GM23338 (cell line): Measurements from ENCODE around the gene NNAT.

ENCODE experiments used
- CREB1 ChIP-seq: fragments of 250-450 bp; sonication (Bioruptor Pico); IDR thresholded peaks from 2 replicates; pipeline ENCODE4 v1.5.0; 2020; ENCODE audit warnings: low read depth, mild to moderate bottlenecking, moderate library complexity
- CTCF ChIP-seq, 2 experiments: fragments of 200-600 bp in 1 of 2; sonication (generic) in 1 of 2; conservative IDR thresholded peaks; 2 replicates each; pipeline versions ENCODE4 v1.5.1 to v1.6.1; 2016 to 2017; ENCODE audit warnings: antibody characterized with exemption in 2 of 2, low read depth in 2 of 2, mild to moderate bottlenecking in 2 of 2, moderate library complexity in 1 of 2
- EZH2 ChIP-seq: fragments of 200-600 bp; sonication (generic); IDR thresholded peaks from one replicate; pipeline ENCODE4 v1.8.0; 2017; ENCODE audit warnings: antibody characterized with exemption, mild to moderate bottlenecking, low read depth; ENCODE audit not compliant: unreplicated experiment
- EZH2phosphoT487 ChIP-seq: fragments of 200-600 bp; sonication (generic); IDR thresholded peaks from one replicate; pipeline ENCODE4 v1.8.1; 2018; ENCODE audit warnings: antibody characterized with exemption; ENCODE audit not compliant: unreplicated experiment
- JUNB ChIP-seq: IDR thresholded peaks from one replicate; pipeline ENCODE4 v1.6.1; 2016; ENCODE audit warnings: antibody characterized with exemption; ENCODE audit not compliant: unreplicated experiment
- NANOG ChIP-seq: IDR thresholded peaks from 2 replicates; pipeline ENCODE4 v1.6.1; 2016; ENCODE audit warnings: antibody characterized with exemption, borderline replicate concordance
- POLR2AphosphoS5 ChIP-seq: IDR thresholded peaks from 2 replicates; pipeline ENCODE4 v1.6.1; 2016; ENCODE audit warnings: antibody characterized with exemption, low read depth
- STAT1 ChIP-seq: IDR thresholded peaks from one replicate; pipeline ENCODE4 v1.6.1; 2016; ENCODE audit warnings: antibody characterized with exemption; ENCODE audit not compliant: unreplicated experiment
- TF ChIP-seq, protein P1 (sequence below): IDR thresholded peaks from 2 replicates; pipeline ENCODE4 v1.6.1; 2016; ENCODE audit warnings: antibody characterized with exemption
- TF ChIP-seq, protein P2 (sequence below): IDR thresholded peaks from one replicate; pipeline ENCODE4 v1.6.1; 2018; ENCODE audit warnings: antibody characterized with exemption; ENCODE audit not compliant: unreplicated experiment
- TF ChIP-seq, protein P3 (sequence below): fragments of 250-450 bp; sonication (Bioruptor Pico); IDR thresholded peaks from 2 replicates; pipeline ENCODE4 v1.5.0; 2020; ENCODE audit warnings: mild to moderate bottlenecking, moderate library complexity

- TF ChIP-seq CTCF (conservative IDR thresholded peaks at IDR 0.05; ENCODE audit: low read depth in 2 of 2): no peak
- no peak for TF ChIP-seq POLR2AphosphoS5
- TF ChIP-seq, protein P1, sequence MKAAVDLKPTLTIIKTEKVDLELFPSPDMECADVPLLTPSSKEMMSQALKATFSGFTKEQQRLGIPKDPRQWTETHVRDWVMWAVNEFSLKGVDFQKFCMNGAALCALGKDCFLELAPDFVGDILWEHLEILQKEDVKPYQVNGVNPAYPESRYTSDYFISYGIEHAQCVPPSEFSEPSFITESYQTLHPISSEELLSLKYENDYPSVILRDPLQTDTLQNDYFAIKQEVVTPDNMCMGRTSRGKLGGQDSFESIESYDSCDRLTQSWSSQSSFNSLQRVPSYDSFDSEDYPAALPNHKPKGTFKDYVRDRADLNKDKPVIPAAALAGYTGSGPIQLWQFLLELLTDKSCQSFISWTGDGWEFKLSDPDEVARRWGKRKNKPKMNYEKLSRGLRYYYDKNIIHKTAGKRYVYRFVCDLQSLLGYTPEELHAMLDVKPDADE: no peak
- TF ChIP-seq EZH2phosphoT487: no peak
- no peak for TF ChIP-seq STAT1
- no peak for TF ChIP-seq EZH2
- TF ChIP-seq, protein P2, sequence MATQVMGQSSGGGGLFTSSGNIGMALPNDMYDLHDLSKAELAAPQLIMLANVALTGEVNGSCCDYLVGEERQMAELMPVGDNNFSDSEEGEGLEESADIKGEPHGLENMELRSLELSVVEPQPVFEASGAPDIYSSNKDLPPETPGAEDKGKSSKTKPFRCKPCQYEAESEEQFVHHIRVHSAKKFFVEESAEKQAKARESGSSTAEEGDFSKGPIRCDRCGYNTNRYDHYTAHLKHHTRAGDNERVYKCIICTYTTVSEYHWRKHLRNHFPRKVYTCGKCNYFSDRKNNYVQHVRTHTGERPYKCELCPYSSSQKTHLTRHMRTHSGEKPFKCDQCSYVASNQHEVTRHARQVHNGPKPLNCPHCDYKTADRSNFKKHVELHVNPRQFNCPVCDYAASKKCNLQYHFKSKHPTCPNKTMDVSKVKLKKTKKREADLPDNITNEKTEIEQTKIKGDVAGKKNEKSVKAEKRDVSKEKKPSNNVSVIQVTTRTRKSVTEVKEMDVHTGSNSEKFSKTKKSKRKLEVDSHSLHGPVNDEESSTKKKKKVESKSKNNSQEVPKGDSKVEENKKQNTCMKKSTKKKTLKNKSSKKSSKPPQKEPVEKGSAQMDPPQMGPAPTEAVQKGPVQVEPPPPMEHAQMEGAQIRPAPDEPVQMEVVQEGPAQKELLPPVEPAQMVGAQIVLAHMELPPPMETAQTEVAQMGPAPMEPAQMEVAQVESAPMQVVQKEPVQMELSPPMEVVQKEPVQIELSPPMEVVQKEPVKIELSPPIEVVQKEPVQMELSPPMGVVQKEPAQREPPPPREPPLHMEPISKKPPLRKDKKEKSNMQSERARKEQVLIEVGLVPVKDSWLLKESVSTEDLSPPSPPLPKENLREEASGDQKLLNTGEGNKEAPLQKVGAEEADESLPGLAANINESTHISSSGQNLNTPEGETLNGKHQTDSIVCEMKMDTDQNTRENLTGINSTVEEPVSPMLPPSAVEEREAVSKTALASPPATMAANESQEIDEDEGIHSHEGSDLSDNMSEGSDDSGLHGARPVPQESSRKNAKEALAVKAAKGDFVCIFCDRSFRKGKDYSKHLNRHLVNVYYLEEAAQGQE: no peak
- TF ChIP-seq NANOG: no peak
- TF ChIP-seq JUNB: no peak
- no peak for TF ChIP-seq CREB1 (CRISPR knock-in tag)
- TF ChIP-seq, protein P3, sequence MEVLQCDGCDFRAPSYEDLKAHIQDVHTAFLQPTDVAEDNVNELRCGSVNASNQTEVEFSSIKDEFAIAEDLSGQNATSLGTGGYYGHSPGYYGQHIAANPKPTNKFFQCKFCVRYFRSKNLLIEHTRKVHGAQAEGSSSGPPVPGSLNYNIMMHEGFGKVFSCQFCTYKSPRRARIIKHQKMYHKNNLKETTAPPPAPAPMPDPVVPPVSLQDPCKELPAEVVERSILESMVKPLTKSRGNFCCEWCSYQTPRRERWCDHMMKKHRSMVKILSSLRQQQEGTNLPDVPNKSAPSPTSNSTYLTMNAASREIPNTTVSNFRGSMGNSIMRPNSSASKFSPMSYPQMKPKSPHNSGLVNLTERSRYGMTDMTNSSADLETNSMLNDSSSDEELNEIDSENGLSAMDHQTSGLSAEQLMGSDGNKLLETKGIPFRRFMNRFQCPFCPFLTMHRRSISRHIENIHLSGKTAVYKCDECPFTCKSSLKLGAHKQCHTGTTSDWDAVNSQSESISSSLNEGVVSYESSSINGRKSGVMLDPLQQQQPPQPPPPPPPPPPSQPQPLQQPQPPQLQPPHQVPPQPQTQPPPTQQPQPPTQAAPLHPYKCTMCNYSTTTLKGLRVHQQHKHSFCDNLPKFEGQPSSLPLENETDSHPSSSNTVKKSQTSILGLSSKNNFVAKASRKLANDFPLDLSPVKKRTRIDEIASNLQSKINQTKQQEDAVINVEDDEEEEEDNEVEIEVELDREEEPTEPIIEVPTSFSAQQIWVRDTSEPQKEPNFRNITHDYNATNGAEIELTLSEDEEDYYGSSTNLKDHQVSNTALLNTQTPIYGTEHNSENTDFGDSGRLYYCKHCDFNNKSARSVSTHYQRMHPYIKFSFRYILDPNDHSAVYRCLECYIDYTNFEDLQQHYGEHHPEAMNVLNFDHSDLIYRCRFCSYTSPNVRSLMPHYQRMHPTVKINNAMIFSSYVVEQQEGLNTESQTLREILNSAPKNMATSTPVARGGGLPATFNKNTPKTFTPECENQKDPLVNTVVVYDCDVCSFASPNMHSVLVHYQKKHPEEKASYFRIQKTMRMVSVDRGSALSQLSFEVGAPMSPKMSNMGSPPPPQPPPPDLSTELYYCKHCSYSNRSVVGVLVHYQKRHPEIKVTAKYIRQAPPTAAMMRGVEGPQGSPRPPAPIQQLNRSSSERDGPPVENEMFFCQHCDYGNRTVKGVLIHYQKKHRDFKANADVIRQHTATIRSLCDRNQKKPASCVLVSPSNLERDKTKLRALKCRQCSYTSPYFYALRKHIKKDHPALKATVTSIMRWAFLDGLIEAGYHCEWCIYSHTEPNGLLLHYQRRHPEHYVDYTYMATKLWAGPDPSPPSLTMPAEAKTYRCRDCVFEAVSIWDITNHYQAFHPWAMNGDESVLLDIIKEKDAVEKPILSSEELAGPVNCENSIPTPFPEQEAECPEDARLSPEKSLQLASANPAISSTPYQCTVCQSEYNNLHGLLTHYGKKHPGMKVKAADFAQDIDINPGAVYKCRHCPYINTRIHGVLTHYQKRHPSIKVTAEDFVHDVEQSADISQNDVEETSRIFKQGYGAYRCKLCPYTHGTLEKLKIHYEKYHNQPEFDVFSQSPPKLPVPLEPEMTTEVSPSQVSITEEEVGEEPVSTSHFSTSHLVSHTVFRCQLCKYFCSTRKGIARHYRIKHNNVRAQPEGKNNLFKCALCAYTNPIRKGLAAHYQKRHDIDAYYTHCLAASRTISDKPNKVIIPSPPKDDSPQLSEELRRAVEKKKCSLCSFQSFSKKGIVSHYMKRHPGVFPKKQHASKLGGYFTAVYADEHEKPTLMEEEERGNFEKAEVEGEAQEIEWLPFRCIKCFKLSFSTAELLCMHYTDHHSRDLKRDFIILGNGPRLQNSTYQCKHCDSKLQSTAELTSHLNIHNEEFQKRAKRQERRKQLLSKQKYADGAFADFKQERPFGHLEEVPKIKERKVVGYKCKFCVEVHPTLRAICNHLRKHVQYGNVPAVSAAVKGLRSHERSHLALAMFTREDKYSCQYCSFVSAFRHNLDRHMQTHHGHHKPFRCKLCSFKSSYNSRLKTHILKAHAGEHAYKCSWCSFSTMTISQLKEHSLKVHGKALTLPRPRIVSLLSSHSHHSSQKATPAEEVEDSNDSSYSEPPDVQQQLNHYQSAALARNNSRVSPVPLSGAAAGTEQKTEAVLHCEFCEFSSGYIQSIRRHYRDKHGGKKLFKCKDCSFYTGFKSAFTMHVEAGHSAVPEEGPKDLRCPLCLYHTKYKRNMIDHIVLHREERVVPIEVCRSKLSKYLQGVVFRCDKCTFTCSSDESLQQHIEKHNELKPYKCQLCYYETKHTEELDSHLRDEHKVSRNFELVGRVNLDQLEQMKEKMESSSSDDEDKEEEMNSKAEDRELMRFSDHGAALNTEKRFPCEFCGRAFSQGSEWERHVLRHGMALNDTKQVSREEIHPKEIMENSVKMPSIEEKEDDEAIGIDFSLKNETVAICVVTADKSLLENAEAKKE: no peak
Observed at GRCh38 chr20:37530696-37531095, 9.6 kb downstream of the NNAT start.
